HG02763 (cell line): ENCODE data around the gene SMIM36.
"Not testable (repeated sequence)": the region's sequence is repeated elsewhere in the genome, so short reads cannot be mapped to it uniquely, and the experiment has no call there.

Experiments
- ATAC-seq: cut with Tn5 transposase; IDR thresholded peaks from one replicate; pipeline ENCODE4 v1.9.1; 2021; ENCODE audit warnings: mild to moderate bottlenecking, moderate library complexity; ENCODE audit not compliant: unreplicated experiment

SMIM36 gene

GRCh38 chr17:55417411-55418268, 93.6 kb downstream of the SMIM36 start:
- ATAC-seq = no peak

- ATAC-seq = no peak
These were observed 94.7 kb downstream of the SMIM36 start for GRCh38 chr17:55416470-55417052.

- ATAC-seq = no peak
These were observed 95.3 kb downstream of the SMIM36 start for GRCh38 chr17:55416000-55416399.

- ATAC-seq = no peak
These were observed 96.3 kb downstream of the SMIM36 start for GRCh38 chr17:55414983-55415382.

GRCh38 chr17:55413825-55414489, 97.3 kb downstream of the SMIM36 start:
- no peak for ATAC-seq

- ATAC-seq = no peak
These were observed 99.8 kb downstream of the SMIM36 start for GRCh38 chr17:55411463-55411855.

GRCh38 chr17:55410722-55411462, 100.4 kb downstream of the SMIM36 start:
- ATAC-seq = no peak

GRCh38 chr17:55409030-55409800, 102.0 kb downstream of the SMIM36 start:
- no peak for ATAC-seq

- no peak for ATAC-seq
These were observed 103.3 kb downstream of the SMIM36 start for GRCh38 chr17:55407641-55408566.

GRCh38 chr17:55405600-55405999, 105.7 kb downstream of the SMIM36 start:
- ATAC-seq = no peak

GRCh38 chr17:55404197-55404596, 107.1 kb downstream of the SMIM36 start:
- ATAC-seq = not testable (repeated sequence)

GRCh38 chr17:55402374-55402773, 108.9 kb downstream of the SMIM36 start:
- no peak for ATAC-seq
